Sciatic nerve (tissue), 2 donors: ENCODE results near the gene RAET1G. TPM values are rescaled to one million over a fixed set of nuclear protein-coding genes. Genes with fewer than 3 reads are reported as not detected.
A peak's percentile ranks its signal among the peaks of the same experiment; 100 is the strongest.
"Not testable (repeated sequence)": the region's sequence is repeated elsewhere in the genome, so short reads cannot be mapped to it uniquely, and the experiment has no call there.

Experiments
- ATAC-seq: fragments of 200-7000 bp; cut with Tn5 transposase; one replicate; pipeline ENCODE4 v1.9.1; 2020; ENCODE audit warnings: mild to moderate bottlenecking, moderate library complexity
- DNase-seq: peaks from one replicate; pipeline ENCODE4 v3.0.0-alpha.2; 2020; ENCODE audit warnings: low spot score
- intact Hi-C: fragments of 100-400 bp; cut with DNase I; formaldehyde crosslinking; loops from one replicate; pipeline ENCODE4 v1.14.2; 2022
- total RNA-seq: library from RNA; stranded (reverse); fragmentation: NEBNext Ultra II Directional; extraction: Animal tissue kit (Norgen Biotek cat#: 25700); gene quantifications from one replicate; pipeline ENCODE4 v1.2.1, GENCODE V29; 2021
- donor health status: DM: no; HTN: no; CAD: no.
- donor health status: DM: no; HTN: no; CAD: no.

Gene RAET1G
- total RNA-seq, 1 donor from 2014 or later, result 0.53 TPM

GRCh38 chr6:149921361-149921760 is 1.6 kb downstream of the RAET1G start:
- intact Hi-C loops, result loop anchor here (5.0 kb wide), 1 partner anchor 84 kb away; no protein-coding TSS in a partner anchor
- DNase-seq (peak; percentile 23), ATAC-seq (no peak)

DNA sequence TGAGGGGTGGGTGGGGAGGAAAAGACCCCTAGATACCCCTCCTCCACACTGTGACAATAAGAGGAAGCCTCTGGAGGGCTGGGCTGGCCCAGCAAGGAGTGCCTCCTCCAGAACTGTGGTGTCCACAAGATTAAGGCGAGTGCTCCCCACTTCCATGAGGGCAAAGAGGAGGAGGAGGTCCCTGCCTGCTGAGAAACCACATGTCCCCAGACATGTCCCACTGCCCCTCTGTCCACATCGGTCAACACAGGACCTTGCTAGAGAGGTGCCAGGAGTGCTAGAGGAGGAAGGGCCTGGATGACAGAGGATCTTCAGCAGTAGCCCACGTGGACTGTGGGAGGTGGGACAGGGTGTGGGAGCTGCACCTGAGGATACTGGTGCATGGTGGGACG is 3.1 kb downstream of the RAET1G start:
- DNase-seq (no peak), ATAC-seq (no peak)
- intact Hi-C loops, result loop anchor here (5.0 kb wide), 1 partner anchor 83 kb away; no protein-coding TSS in a partner anchor

GRCh38 chr6:149919126-149919833 is 3.6 kb downstream of the RAET1G start:
- ATAC-seq, intact Hi-C loops, DNase-seq: not testable (repeated sequence)

GRCh38 chr6:149918151-149918905 is 4.6 kb downstream of the RAET1G start:
- ATAC-seq (no peak), DNase-seq (no peak)
- intact Hi-C loops, result no loop called here

DNA sequence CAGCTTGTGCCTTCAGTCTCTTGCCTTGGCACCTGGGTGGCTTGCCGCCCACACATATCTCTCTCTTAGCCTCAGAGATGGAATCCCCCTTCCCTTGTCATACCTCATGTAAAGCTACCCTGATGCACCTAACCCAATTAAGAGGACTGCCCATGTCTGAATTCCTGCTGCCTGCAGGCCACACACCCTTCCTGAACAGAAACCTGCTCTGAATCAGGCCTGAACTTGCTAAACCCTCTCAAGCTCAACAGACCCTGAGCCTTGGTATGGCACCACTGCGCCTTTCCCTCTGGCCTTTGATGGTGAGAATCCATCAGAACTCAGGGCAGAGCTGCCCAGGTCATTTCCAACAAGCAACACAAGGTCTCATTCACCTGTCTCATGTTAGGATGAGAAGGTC is 5.2 kb downstream of the RAET1G start:
- no peak for ATAC-seq
- no peak for DNase-seq
- intact Hi-C loops, result no loop called here

GRCh38 chr6:149915970-149916865 is 6.7 kb downstream of the RAET1G start:
- DNase-seq (peak; percentile 28), ATAC-seq (no peak)
- intact Hi-C loops, result no loop called here

DNA sequence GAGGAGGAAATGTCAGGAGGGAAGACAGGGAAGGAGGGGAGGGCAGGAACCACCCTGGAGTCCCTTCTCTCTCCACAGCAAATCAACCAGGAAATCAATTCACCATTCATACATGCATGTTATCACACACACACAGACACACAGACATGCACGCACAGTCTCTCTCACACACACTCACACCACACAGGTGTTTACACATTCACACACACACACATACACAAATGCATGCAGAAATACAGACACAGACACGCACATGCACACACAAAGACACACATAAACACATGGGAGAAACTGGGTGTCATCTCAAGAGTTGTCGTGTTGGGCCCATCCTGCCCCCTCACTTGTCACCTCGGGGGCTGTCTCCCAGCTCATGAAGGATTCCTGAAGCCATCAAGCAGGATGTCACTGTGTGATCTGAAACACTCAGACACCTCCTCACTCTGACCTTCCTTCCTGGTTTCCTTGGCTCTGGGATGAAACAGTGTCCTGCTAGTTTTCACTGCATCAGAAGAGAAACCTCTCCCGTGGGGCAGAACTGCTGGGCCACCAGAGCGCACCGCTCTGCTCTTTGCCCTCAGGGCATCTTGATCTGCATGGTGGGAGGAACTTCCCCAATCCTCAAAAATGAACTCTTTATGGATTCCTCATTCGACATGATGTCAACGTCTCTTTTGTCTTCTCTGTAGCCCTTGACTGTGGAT is 9.2 kb downstream of the RAET1G start:
- DNase-seq, result peak; percentile 35
- intact Hi-C loops, result no loop called here
- ATAC-seq, result no peak

DNA sequence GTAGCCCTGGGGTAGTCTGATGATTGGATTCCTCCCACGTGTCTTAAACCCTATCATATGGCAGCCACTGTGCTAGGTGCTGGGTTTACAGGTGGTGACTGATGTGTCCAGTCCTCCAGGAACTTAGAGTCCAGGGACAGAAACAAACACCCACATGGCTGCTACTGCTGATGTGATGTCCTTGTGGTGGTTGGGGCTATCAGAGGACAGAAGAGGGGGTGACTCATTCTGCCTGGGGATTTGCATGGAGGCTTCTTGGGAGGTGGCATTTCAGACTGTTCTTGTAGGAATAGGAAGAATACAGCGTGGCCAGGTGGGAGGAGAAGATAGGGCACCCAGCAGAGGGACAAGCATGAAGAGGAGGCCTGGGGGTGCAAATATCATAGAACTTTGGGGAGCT is 9.8 kb downstream of the RAET1G start:
- DNase-seq, result no peak
- ATAC-seq, result no peak
- intact Hi-C loops, result no loop called here

GRCh38 chr6:149912680-149913079 is 10.2 kb downstream of the RAET1G start:
- ATAC-seq, intact Hi-C loops, DNase-seq: not testable (repeated sequence)

- DNase-seq (no peak), ATAC-seq (no peak)
- intact Hi-C loops, result no loop called here
These were observed 12.2 kb downstream of the RAET1G start for GRCh38 chr6:149910721-149911151.

DNA sequence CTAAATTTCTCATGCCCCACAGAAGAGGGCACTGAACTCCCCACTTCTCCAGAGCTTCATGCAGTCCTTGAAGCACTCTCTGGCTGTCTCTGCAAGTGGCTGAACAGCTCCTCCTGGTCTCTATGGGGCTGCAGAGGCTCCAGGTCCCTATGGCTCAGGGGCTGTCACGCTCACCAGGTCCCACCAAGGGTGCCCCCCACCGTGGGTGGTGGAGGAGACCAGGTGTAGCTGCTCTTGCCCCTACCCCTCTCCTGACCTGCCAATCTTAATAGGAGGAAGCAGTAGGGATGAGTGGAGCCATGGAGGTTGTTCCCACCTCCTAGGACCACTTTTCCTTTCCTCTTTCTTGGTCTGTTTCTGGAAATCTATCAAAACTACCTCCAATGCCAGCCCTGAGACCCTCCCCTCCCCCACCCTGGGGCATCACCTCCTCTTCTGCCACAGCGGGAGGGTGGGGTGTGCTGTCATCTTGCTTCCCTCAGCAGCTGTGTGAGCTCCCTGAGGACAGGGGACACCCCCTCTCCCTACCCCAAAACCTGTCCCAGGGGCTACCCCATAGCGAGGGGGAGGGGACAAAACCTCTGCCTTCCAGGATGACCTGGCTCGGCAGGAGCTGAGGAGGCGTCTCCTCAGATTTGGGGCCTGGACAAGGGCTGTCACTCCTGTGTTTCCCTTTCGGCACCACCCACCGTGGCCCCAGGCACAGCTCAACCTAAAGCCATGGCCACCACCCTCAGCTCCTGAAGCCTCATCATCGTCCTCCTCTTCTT is 13.0 kb downstream of the RAET1G start:
- DNase-seq (peak; percentile 27), ATAC-seq (no peak)
- intact Hi-C loops, result no loop called here

- peak; percentile 39 for DNase-seq
- intact Hi-C loops, ATAC-seq: not testable (repeated sequence)
These were observed 14.4 kb downstream of the RAET1G start for GRCh38 chr6:149908480-149908879.

DNA sequence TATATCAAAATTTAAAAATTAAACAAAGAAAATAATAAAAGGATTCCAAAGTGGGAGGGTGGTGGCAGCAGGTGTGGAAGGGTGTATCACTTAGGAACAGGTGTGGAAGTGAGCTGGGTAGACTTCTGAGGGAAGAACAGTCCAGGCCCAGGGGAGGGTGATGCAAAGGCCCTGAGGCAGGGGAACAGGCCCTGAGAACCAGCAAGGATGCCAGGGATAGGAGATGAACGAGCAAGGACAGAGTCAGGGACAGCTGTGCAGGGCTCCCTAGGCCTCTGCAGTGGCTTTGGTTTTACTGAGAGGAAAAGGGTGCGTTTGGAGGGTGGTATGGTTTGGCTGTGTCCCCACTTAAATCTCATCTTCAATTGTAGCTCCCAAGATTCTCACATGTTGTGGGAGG is 15.6 kb downstream of the RAET1G start:
- DNase-seq, result no peak
- no peak for ATAC-seq
- intact Hi-C loops, result no loop called here

DNA sequence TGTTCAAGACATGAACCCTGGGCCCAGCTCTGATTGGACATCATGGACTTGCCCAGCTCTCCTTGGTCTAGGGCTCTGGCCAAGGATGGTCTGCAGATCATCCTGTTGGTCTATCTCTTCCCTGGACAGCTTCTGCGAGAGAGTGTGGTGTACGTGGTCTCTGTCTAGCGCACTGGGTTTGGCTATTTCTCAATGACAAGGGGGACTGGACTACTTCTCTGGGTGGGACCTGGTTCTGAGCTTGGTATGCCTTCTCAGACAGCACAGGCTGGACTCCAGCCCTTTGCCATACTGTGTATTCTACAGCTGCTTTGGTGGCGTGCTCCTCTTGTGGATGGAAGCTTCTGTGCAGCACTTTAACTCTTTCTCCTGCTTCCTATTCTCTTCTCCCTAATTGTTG is 16.5 kb downstream of the RAET1G start:
- ATAC-seq, result no peak
- intact Hi-C loops, result no loop called here
- DNase-seq, result no peak

GRCh38 chr6:149905911-149906371 is 17.0 kb downstream of the RAET1G start:
- ATAC-seq, result no peak
- peak; percentile 54 for DNase-seq
- intact Hi-C loops, result no loop called here

DNA sequence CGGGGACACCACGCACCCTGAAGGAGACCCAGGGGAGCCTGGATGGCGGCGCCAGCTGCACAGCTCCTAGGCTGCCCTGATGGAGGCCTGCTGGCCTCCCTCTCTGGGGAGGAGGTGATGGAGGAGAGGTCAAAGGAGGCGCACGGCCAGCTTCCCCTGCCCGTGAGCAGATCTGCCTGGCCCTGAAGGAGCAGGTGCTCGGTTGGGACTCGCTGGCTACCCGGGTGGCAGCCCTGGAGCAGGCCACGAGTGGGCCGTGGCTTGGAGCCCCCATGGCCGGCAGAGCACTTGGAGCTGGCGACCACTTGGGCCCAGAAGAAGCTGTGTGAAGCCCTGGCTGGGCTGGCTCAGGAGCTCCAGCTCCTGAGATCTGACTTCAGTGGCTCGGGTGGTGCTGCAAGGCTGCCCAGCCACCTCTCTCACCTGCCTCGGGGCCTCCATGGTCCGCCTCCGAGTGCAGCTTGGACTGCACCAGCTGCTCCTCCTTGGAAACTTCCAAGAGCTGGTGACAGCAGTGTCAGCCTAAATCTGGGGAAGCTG is 17.5 kb downstream of the RAET1G start:
- intact Hi-C loops, result no loop called here
- DNase-seq (peak; percentile 42), ATAC-seq (peak; percentile 42)

DNA sequence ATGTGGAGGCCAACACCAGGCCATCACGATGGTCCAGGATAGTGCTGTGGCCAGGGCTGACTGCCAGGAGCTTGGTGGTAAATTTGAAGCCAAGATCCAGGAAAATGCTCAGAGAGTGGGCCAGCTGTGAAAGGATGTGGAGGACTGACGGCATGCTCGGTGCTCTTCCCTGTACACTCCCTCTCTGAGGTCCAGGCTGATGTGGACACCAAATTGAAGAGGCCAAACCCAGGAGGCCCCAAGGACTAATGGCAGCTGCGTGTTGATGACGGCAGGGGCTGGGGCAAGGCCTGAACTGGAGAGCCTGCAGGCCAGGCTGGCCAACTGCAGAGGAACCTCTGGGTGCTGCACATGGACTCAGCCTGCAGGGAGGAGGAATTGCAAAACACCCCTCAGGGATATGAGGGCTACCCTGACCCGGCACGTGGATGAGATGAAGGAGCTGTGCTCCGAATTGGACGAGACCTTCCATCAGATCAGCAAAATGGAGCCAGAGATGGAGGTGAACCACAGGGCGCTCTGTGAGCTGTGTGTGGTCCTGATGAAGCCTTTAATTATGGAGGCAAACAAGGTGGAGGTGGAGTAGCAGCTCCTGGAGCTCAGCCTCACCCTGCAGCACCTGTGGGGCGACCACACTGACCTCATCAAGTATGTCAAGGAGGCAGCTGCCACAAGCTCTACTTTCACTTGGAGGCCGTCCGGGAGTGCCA is 18.1 kb downstream of the RAET1G start:
- ATAC-seq, result peak; percentile 28
- intact Hi-C loops, result no loop called here
- DNase-seq, result peak; percentile 34
